ENCODE measurements around the gene CRIM1.

GRCh38 chr2:36526226-36526625, 170.6 kb downstream of the CRIM1 start:
- no peak for TF ChIP-seq CTCF (IDR thresholded peaks at IDR 0.05)
- no peak for TF ChIP-seq POLR2A (IDR thresholded peaks at IDR 0.05)

Measured in lower leg skin (tissue), 3 donors.